Stimulated activated CD8-positive, alpha-beta memory T cell treated with anti-CD3 and anti-CD28 coated beads, Interleukin-15, amount 100 ng/mL, for 24 hours (primary cell): ENCODE data around the gene FOXD2.

Source experiments
- DNase-seq: peaks from one replicate; pipeline ENCODE4 v3.0.0-alpha.2; 2020; ENCODE audit warnings: low read depth

FOXD2 gene

DNA sequence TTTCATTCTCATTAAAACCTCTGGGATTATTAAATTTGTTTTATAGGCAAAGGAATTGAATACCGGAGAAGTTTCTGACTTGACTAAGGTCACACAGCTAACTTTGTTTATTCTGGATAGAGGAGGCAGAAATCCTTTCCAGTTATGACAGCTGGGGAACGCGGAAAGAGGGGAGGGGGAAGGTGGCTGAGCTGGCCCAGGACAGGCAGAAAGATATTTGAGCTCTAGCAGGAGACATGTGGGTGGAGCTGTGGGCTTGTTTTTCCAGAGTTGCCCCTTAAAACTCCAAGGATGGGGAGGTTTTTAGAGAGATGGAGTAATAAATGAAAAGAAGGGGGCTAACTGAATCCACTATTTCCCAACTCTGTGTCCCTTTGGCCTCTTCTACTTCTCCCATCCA is 27.8 kb downstream of the FOXD2 start:
- DNase-seq = no peak

DNA sequence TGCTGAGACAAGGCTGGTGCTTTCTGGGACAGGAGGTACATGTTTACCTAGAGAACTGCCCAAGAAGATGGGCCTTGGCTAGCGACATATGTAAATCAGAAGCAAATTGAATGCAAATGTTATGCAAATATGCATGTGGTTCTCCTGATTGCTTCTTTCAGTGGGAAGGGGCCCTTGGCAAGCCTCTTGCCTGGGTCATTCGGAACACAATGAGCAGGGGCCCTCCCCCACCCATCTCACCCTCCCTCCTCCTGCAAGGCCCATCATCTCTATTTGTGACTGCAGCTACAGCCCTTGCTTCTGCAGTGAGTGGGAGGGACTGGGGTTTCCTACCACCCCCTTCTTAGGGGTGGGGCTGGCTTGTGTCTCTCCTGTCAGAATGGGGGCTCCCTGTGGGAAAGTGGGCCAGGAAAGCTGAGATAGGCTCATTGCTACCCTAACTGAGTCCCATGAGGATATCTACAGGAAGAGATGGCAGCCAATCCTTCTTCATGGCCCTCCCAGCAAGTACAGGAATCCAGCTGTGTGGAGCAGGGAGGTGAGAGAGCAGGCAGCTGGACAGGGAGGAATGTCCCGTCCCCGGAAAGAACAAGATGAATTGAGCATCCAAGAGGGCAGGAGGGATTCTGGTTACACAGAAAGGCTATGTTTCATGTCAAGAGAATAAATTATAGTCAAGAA is 31.0 kb downstream of the FOXD2 start:
- DNase-seq = no peak

DNA sequence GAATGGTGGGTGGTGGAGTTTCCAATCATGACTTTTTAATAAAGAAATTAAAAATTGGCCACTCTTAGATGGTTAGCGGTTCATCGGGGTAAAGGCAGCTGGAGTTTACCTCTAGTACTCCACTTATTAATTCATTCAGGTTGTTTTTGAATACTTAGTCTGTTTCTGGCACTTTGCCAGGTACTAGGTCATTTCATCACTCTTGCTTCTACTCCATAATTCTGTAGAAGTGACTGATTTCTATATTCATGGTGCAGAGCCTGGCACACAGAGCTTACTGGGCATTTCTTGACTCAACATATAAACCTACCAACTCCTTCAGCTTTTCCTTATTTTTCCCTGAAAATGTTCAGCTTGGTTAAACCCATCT is 31.5 kb downstream of the FOXD2 start:
- DNase-seq = no peak

DNA sequence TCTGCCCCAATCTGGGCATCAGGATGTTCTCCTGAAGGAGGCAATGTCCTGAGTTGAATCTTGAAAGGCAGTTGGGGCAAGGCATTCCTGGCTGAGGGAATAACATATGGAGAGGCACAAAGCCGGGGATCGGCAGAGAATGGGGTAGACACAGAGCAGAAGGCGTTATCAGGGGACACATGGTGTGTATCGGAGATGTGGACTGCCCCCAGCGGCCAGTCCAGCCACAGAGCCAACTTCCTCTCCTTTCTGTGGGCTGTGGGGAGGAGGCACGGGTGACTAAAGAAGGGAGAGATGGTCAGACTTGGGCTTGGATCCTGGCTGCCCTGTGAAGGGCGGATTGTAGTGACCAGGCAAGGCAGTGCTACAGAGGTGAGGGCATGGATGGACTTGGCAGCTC is 32.1 kb downstream of the FOXD2 start:
- no peak for DNase-seq

DNA sequence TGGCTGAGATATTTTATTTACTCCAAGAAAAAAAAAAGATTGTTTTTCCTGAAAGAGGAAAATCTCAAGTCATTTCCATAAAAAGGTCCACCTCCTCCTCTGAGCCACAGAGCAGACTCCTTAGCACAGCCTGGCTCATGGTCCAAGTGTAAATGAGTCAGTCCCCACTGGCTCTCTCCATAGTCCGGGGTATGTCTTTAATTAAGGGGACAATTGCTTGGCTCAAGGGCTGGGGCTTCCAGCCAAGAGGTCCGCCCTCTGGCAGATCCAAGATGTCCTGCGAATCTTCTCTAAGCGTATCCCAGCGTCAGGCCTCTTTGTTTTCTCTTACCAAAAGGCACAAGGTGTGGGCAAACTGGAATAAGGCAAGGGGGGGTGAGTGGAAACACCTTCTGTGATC is 33.3 kb downstream of the FOXD2 start:
- DNase-seq = no peak

DNA sequence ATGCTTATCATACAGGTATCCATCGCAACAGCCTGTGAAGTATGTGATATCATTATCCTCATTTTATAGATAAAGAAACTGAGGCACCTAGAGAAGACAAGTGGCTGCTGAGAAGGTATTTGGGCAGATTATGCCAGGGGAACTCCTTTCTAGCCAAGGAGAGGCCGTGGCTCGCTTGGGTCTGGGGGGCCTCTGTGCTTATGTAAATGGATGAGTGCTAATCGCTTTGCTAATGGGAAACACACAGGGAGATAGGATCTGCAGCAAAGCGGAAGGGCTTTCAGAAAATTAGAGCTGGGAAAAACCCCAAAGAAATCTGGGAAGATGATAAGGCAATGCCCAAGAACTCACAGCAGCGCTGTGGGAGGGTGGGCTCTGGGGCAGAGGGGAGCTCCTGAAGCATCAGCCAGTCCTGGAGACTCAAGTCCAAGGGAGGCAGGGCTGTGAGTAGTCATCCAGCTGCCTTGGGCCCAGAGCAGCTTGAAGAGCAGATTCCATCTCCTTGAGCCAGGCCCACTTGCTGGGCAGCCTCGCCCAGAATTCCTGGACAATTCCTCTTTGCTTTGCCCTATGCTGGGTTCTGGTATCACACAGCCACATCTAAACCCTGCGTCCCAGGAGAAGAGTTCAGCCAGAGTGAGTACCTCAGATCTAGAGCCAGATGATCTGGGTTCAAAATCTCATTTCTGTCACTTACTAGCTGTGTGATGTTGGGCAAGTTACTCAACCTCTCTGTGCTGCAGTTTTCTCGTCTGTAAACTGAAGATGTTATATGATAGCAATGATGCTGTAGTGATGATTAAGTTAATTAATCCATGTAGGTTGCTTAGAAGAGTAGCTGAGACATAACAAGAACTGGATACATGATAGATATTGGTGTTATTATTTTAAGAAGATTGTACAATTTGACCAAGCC is 36.7 kb downstream of the FOXD2 start:
- DNase-seq = no peak

DNA sequence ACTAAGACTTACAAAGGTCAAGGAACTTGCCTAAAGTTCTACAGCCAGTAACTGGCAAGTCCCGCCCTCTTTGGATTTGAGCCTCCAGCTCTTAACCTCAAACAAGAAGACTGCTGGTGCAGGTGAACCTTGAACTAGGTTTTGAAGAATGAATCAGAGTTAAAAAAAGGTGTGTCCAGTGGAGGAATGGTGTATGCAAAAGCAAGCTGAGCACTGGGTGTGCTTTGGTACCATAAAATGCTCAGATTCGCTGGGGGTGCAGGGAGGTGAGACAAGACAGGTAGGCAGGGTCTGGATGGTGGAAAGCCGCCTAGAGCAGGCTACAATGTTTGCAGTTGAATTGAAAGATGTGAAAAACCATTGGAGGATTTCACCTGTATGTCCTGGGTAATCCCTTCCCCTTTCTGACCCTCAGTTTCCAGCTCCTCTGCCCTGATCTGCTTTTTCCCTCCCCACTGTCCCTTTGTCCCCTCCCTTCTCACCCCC is 39.8 kb downstream of the FOXD2 start:
- DNase-seq = no peak

DNA sequence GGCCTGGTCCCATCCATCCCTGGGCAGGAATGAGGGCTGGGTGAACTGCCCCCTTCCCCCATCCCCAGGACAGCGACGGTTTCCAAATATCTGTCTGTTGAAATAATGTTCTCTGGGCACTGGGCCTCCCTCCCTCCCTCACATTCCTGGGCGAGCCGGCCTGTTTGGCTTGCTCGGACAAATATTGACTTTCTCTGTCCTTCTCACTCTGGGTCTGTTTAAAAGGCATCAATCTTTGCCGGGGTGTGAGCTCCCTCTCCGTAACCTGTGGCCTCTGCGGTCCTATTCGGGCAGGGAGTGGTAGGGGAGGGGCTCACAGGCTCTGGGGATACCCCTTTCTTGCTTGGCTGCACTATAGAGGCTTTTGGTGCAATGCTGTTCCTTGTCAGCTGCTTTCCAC is 40.2 kb downstream of the FOXD2 start:
- no peak for DNase-seq

DNA sequence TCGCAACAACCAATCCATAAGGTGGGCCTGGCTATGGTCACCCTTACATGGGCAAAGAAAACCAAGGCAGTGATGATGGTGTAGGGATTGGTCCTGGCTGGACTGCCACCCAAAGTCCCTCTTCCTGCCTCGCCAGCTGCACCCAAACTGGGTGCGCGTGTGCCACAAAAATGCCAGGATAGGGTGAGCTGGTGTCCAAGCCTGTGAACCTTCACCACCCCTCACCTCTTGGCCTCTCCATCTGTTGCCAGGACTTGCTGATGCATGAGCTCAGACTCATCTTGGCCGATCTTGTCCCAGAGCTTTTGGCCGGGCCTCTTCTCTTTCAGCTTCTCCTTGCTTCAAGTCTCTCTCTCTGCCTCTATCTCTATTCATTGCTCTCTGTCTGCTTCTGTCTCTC is 41.8 kb downstream of the FOXD2 start:
- DNase-seq = no peak

DNA sequence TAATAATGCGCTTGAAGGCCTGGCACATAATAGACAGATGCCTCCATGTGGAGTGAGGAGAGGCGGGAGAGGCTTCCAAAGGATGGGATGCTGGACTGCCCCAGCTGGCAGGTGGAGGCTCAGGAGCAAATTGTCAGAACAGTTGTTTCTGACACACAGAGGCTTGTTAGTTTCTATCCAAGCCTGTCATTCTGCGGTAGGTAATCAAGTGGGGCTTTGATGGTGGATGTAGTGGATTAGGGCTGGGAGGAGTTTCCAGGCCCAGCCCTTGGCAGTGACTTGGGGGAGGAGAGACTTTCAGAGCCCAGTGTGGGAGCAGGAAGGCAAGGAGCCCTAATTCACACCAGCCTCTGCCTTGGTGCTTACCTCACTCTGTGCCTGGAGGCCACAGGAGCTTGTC is 44.1 kb downstream of the FOXD2 start:
- no peak for DNase-seq

DNA sequence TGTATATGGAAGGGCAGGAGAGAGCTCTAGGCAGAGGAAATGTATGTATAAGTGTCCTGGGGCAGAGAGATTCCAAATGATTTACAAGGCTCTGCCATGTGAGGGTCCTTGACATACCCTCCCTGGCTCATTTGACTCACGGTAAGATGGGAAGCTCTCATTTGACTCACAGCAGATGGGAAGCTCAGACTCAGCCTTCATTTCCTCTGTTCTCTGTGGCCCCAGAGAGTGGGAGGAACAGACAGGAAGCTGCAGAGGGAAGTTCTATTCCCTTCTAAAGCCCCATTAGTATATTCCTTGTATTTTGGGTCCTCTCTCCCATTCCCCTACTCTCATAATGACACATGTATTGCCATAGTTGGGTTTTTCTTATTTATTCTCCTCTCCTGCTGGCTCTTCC is 44.9 kb downstream of the FOXD2 start:
- DNase-seq = no peak

DNA sequence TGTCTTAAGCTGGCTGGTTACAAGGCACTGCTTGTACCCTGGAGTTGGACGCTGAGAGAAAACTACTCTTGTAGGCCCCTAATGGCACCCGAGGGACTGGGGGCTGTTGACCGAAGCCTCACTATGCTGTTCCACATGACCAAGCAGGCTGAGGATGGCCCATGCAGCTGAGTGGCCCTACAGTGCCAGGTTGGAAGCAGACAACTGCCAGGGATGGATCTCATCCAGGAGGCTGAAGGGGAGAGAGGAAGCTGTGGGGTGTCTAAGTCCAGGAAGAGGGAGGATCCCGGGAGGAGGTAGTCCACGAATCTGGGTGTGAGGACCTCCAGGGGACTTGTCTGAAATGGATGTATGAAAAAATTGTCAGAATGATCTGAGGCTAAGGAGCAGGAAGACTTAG is 45.8 kb downstream of the FOXD2 start:
- no peak for DNase-seq

DNA sequence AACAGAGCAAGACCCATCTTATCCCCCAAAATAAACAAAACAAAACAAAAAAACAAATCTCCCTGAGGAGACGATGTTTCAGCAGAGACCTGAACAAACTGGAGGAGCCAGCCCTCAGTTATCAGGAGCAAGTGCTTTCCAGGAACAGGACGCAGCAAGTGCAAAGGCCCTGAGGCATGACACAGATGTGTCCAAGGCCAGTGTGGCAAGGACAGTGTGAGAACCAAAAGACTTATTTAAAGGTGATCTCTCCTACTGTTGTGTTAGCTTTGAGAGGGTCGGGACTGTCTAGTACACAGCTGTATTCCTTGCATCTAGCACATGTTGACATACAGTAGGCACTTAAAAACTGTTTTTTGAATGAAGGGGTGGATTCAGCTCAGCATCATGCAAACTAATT is 48.0 kb downstream of the FOXD2 start:
- DNase-seq = no peak

DNA sequence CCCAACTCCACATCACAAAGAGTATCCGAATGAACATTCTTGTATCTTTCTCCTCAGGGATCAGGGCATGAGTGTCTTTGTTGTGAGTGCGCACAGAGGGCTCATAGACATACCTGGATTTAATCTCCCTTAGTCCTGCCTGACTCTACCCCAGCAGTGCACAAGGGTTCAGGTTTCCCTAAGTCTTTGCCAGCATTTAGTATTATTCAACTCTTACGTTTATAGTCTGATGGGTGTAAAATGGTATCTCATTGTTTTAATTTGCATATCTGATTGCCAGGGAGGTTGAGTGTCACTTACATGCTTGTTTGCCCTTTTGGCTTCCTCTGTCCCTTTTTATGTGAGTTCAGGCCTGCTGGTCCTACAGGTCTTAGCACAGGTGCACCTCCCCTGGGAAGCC is 49.5 kb downstream of the FOXD2 start:
- no peak for DNase-seq

DNA sequence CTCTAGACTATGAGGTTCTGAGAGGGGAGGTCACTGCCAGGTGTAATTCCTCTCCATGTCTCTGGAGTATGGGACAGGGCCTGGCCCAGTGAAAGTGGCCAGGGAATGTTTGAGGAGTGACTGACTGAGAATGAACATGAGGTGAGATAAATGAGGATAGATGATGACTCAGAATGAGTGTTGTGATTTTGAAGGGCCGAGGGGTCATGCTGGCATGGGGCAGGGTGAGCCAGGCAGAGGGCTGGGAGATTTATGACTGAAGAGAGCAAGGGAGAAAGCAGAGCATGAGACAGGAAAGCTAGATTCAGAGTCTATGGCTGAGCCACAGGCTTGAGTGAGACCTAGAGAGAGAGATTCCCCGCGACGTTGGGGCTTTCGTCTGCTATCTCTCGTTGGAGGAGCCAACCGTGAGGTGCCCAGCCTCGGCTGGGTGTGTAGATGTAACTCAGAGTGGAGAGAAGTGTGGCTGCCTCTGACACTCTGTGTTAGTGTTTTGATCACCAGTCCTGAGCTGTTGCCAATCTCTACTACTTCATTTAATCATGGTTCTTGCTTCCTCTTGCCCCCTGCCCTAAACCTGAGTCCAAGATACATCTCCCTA is 50.1 kb downstream of the FOXD2 start:
- no peak for DNase-seq
